ENCODE results near the gene CASZ1.
A peak's percentile ranks its signal among the peaks of the same experiment; 100 is the strongest.

Gene CASZ1

GRCh38 chr1:10671622-10672342, 124.7 kb downstream of the CASZ1 start:
- DNase-seq (ENCODE audit: low spot score): no peak

DNA sequence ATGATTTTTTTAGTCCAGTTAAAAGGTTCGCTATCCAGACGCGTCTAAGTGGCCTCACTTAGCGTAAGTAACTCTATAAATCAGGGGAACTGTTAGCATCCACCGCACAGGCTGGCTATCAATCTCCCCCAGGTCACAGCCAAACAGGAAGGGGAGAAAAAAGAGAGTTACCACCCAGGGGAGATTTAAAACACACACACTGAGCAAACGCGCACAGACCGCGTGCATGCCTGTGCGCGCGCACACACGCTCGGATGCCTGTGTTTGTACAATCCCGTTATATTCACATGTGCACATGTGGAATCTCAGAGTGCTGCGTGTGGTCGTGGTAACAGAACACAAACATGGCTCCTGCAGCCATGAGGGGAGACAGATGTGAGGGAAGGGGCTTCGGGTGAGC, 125.4 kb downstream of the CASZ1 start:
- no peak for DNase-seq (ENCODE audit: low spot score)

- no peak for DNase-seq (ENCODE audit: low spot score)
Observed at GRCh38 chr1:10670190-10670589, 126.3 kb downstream of the CASZ1 start.

- DNase-seq (ENCODE audit: low spot score): no peak
Observed at GRCh38 chr1:10669570-10669969, 126.9 kb downstream of the CASZ1 start.

DNA sequence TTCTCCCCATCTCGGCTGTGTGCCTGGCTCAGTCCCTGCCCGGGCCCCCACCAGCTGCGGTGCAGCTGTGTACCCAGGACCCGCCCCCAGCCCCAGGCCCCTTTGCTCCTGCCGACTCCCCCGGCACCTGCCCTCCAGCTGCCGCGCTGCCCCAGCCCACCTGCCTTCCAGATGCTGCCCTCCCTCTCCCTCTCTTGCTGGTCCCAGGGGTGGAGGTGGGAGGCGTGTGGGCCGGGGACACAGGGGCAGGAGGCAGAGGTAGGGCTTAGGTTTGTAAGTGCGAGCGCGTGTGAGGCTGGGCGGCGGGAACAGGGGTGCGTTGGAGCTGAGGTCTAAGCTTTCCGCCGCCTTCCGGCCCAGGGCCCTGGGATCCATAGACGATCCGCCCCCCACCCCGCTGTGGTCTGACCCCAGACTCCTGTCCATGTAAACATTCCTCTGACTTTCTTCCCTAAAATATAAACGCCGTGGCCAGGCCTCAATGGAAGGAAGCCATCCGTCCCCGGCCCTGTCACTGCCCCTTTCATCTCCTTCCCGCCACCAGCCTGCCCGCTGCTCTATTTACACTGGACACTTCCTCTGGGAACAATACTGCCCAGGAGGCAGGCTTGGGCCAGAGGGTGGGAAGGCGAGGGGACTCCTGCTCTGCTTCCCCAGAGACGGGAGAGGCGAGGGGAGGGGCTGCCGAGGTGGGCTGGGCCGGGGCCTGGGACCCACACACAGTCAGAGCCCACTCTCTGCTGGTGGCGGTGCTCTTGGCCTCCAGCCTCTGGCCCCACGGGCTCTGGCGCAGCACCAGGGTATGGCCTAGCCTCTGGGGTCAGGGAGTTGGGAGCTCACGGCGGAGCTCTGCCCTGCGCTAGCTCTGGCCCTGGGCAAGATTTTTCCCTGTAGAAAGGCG, 128.3 kb downstream of the CASZ1 start:
- peak; percentile 66 for DNase-seq (ENCODE audit: low spot score)

DNA sequence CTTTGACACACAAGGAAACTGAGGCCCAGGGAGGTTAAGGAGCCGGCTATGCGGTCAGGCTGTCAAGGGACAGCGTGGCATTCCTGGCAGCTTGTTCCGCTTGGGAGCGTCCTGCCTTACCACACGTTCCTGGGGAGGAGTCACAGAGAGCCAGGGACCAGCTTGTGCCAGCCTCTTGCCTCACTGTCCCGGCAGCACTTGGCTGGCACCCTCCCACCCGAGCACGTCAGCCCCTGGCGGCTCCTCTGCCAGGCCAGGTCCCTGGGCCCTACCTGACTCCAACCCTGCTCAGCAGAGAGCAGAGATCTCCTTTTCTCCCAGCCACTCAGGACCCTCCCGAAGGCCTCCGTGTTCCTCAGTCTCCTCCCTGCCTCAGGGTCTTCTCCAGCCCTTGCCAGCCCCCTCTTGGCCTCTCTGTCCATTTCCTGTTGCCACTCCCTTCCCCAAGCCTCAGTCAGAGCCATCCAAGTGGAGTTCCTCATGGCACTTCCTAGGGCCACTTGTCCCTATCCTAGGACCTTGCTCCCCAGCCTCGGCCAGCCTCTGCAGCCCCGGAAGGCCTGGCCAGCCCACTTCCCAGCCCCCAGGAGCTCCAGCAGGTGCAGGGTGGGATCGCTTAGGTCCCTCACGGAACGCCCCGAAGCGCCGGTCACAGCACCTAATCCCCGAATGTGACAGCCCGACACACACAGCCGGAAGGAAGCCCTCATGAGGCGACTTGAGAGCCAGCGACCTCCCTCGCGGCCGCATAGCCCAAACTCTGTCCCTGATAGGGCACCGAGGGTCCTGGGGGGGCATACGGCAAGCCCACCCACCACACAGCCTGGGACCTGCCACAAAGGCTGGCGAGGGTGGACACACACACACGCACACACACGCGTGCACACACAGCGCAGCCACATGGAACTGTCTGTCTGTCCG, 130.3 kb downstream of the CASZ1 start:
- no peak for DNase-seq (ENCODE audit: low spot score)

- DNase-seq (ENCODE audit: low spot score): no peak
Observed at GRCh38 chr1:10665226-10665625, 131.2 kb downstream of the CASZ1 start.

DNA sequence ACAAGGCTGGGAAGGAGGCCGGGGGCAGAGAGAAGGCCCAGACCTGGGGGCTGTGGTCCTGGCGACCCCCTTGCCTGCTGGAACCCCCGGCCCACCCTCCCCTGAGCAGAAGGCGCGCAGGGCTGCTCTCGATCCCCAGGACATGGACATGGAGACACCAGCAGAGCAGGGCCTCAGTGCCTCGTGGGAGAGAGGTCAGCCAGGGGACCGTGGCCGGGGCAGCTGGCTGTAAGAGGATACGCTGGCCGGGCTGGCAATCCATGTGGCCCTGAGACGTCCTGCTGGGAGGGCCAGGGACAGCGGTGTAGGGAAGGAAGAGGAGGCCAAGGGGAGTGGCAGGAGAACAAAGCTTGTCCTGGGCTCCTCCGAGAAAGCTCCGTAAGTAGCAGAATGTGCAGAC, 132.2 kb downstream of the CASZ1 start:
- DNase-seq (ENCODE audit: low spot score): peak; percentile 69

- peak; percentile 86 for DNase-seq (ENCODE audit: low spot score)
Observed at GRCh38 chr1:10663678-10664035, 132.8 kb downstream of the CASZ1 start.

DNA sequence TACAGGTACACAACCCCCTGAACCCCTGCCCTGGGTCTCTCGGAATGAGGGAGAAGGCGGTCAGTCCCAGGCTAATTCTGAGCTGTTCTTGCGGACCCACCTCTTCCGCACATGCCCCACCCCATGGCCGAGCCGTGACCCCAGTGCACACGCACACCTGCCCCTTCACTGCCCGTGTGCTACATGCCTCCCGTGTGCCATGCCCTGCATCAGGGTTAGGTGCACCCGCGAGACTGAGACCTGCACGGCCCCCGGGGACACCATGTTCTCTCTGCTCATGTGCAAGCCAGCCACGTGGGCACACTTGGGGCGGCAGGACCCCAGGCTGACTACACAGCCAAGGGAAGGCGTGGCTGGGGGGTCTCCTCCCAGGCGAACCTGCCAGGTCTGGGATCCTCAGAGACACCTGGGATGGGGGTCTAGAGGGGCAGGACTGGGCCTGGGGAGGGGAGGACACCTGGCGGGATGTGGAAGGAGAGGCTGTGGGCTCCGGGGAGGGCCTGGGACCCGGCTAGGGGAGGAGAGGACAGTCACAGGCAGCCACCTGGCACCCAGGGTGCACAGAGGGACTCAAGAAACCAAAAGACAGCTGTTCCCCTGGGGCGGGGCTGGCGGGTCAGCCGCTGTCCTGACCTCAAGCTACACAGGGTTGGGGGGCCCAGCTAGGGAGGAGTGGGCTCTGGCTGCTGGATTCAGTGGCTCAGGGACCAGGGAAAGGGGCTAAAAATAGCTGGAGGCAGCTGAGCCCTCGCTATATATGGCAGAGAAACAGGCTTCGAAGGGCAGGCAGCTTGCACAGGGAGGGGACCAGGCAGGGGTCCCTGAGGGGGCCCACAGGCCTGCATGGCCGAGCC, 133.4 kb downstream of the CASZ1 start:
- no peak for DNase-seq (ENCODE audit: low spot score)

- no peak for DNase-seq (ENCODE audit: low spot score)
Observed at GRCh38 chr1:10662090-10662688, 134.3 kb downstream of the CASZ1 start.

GRCh38 chr1:10661453-10661852, 135.0 kb downstream of the CASZ1 start:
- no peak for DNase-seq (ENCODE audit: low spot score)

GRCh38 chr1:10659646-10660540, 136.6 kb downstream of the CASZ1 start:
- DNase-seq (ENCODE audit: low spot score): no peak

GRCh38 chr1:10659218-10659617, 137.2 kb downstream of the CASZ1 start:
- no peak for DNase-seq (ENCODE audit: low spot score)

DNA sequence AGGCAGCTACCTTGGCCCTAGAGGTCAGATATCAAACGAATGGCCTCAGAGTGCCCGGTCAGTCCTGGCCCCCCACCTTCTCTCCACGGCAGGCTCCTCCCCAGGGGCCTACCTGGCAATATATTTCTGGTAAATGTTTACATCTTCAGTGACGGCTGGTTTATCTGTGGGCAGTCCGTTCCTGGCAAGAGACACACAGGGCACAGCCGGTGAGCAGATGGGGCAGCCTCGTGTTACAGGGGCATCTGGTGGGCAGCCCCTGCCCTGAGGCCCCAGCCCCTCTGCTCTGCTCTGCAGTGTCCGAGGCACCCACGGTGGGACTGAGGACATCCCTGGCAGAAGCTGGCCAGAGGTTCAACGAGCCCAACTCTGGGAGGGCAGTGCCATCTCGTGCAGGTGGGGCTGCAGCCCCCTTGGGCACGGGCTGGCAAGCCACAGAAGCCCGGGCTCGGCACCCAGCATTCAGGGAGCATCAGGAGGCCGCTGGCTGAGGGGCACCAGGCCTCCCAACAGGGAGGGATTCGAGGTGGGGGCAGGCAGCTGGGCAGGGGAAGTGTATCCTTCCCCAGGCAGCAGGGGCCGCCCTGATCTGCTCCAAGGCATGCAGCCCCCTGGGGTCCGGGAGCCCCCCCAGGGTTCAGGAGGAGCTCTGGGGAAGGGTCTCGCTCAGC, 137.9 kb downstream of the CASZ1 start:
- DNase-seq (ENCODE audit: low spot score): no peak

GRCh38 chr1:10657088-10657847, 139.2 kb downstream of the CASZ1 start:
- DNase-seq (ENCODE audit: low spot score): no peak

- no peak for DNase-seq (ENCODE audit: low spot score)
Observed at GRCh38 chr1:10656431-10656830, 140.0 kb downstream of the CASZ1 start.

- no peak for DNase-seq (ENCODE audit: low spot score)
Observed at GRCh38 chr1:10655002-10655401, 141.4 kb downstream of the CASZ1 start.
